Mesenchymal stem cell (in vitro differentiated cells and primary cell): ENCODE measurements around the gene PLXNB2.
A peak's percentile ranks its signal among the peaks of the same experiment; 100 is the strongest.

Source experiments
- DNase-seq: peaks from one replicate; pipeline ENCODE4 v3.0.0-alpha.2; 2013
- H2AFZ ChIP-seq: one replicate; pipeline ENCODE4 v1.6.1; 2013; ENCODE audit warnings: low read depth, mild to moderate bottlenecking, control low read depth, inconsistent platforms, low read length, moderate library complexity
- H2AK5ac ChIP-seq: 2 replicates; pipeline ENCODE4 v1.6.1; 2013; ENCODE audit warnings: low read length, moderate library complexity, mild to moderate bottlenecking, inconsistent platforms; ENCODE audit not compliant: severe bottlenecking
- H2BK120ac ChIP-seq: one replicate; pipeline ENCODE4 v1.6.1; 2013; ENCODE audit warnings: low read depth, mild to moderate bottlenecking, inconsistent platforms, low read length, moderate library complexity
- H2BK12ac ChIP-seq, 2 experiments: one replicate each; pipeline ENCODE4 v1.6.1; 2013; ENCODE audit warnings: inconsistent platforms in 2 of 2, low read length in 2 of 2, mild to moderate bottlenecking in 2 of 2, moderate library complexity in 2 of 2, control low read depth in 1 of 2
- H2BK15ac ChIP-seq: one replicate; pipeline ENCODE4 v1.6.1; 2013; ENCODE audit warnings: mild to moderate bottlenecking, low read depth, inconsistent platforms; ENCODE audit not compliant: poor library complexity, severe bottlenecking
- H2BK5ac ChIP-seq: 2 replicates; pipeline ENCODE4 v1.6.1; 2013; ENCODE audit warnings: low read depth, mild to moderate bottlenecking, low read length, control low read depth, inconsistent platforms; ENCODE audit not compliant: poor library complexity, severe bottlenecking
- H3K14ac ChIP-seq, 2 experiments: one replicate each; pipeline ENCODE4 v1.6.1; 2013; ENCODE audit warnings: inconsistent platforms in 2 of 2, low read length in 2 of 2, control low read depth in 1 of 2, mild to moderate bottlenecking in 1 of 2, moderate library complexity in 1 of 2
- H3K18ac ChIP-seq, 2 experiments: one replicate each; pipeline ENCODE4 v1.6.1; 2013; ENCODE audit warnings: inconsistent platforms in 2 of 2, low read length in 2 of 2, control low read depth in 1 of 2, low read depth in 1 of 2, mild to moderate bottlenecking in 1 of 2
- H3K23ac ChIP-seq, 2 experiments: one replicate each; pipeline ENCODE4 v1.6.1; 2013; ENCODE audit warnings: inconsistent platforms in 2 of 2, low read length in 2 of 2, mild to moderate bottlenecking in 2 of 2, moderate library complexity in 2 of 2, control low read depth in 1 of 2
- H3K27ac ChIP-seq: 2 replicates; pipeline ENCODE4 v1.5.1; 2013; ENCODE audit warnings: mild to moderate bottlenecking, moderate library complexity, low read length, control low read depth, inconsistent platforms; ENCODE audit not compliant: poor library complexity, severe bottlenecking
- H3K27me3 ChIP-seq, 2 experiments: 2 replicates each; pipeline versions ENCODE4 v1.6.1 to v1.7.0; 2013; ENCODE audit warnings: low read length in 2 of 2, mild to moderate bottlenecking in 2 of 2, moderate library complexity in 2 of 2, control low read depth in 1 of 2, inconsistent platforms in 1 of 2; ENCODE audit not compliant: control insufficient read depth in 1 of 2, insufficient read depth in 1 of 2
- H3K36me3 ChIP-seq, 2 experiments: 2 replicates each; pipeline versions ENCODE4 v1.6.1 to v1.7.0; 2013; ENCODE audit warnings: low read length in 2 of 2, control low read depth in 1 of 2, inconsistent platforms in 1 of 2, low read depth in 1 of 2, mild to moderate bottlenecking in 1 of 2; ENCODE audit not compliant: insufficient read depth in 2 of 2, control insufficient read depth in 1 of 2
- H3K4ac ChIP-seq, 2 experiments: one replicate each; pipeline ENCODE4 v1.6.1; 2013; ENCODE audit warnings: inconsistent platforms in 2 of 2, low read length in 2 of 2, mild to moderate bottlenecking in 2 of 2, moderate library complexity in 2 of 2, control low read depth in 1 of 2, low read depth in 1 of 2
- H3K4me1 ChIP-seq: 2 replicates; pipeline ENCODE4 v1.6.1; 2013; ENCODE audit warnings: low read depth, low read length, control low read depth; ENCODE audit not compliant: control insufficient read depth, insufficient read depth
- H3K4me2 ChIP-seq: 2 replicates; pipeline ENCODE4 v1.6.1; 2013; ENCODE audit warnings: low read length, mild to moderate bottlenecking, inconsistent platforms; ENCODE audit not compliant: poor library complexity, severe bottlenecking
- H3K4me3 ChIP-seq, 2 experiments: 2 replicates each; pipeline versions ENCODE4 v1.5.1 to v1.7.0; 2013; ENCODE audit warnings: low read length in 2 of 2, mild to moderate bottlenecking in 2 of 2, control low read depth in 1 of 2, low read depth in 1 of 2; ENCODE audit not compliant: insufficient read depth in 1 of 2
- H3K79me1 ChIP-seq: replicated peaks from 2 replicates; pipeline ENCODE4 v1.6.1; 2013; ENCODE audit warnings: mild to moderate bottlenecking, control low read depth, low read length, inconsistent platforms; ENCODE audit not compliant: poor library complexity, severe bottlenecking
- H3K9ac ChIP-seq: 2 replicates; pipeline ENCODE4 v1.7.0; 2013; ENCODE audit warnings: mild to moderate bottlenecking, low read length, moderate library complexity
- H3K9me3 ChIP-seq: 2 replicates; pipeline ENCODE4 v1.7.0; 2013; ENCODE audit warnings: mild to moderate bottlenecking, low read length; ENCODE audit not compliant: control insufficient read depth
- H4K8ac ChIP-seq: one replicate; pipeline ENCODE4 v1.6.1; 2013; ENCODE audit warnings: inconsistent platforms, mild to moderate bottlenecking, low read length, moderate library complexity
- H4K91ac ChIP-seq: one replicate; pipeline ENCODE4 v1.6.1; 2013; ENCODE audit warnings: mild to moderate bottlenecking, low read length, inconsistent platforms
- WGBS: methylation state at CpG from one replicate; pipeline ENCODE4 v1.1.7; 2013; ENCODE audit warnings: mixed read lengths; 5-methylcytosine and 5-hydroxymethylcytosine counted together

Gene PLXNB2

GRCh38 chr22:50348058-50348457 lies 40.6 kb upstream of the PLXNB2 start:
- Histone ChIP-seq H2BK12ac (no peak overlapping the region), H3K9ac (no peak overlapping the region), H2BK120ac (no peak overlapping the region), H3K4me2 (no peak overlapping the region), H2AK5ac (no peak overlapping the region), H4K8ac (no peak overlapping the region), H2BK15ac (no peak overlapping the region), H2BK5ac (no peak overlapping the region), H3K27ac (no peak overlapping the region), H3K79me1 (peaks cover 4% of the 10 kb centered on the region), H3K4ac (no peak overlapping the region), H4K91ac (no peak overlapping the region), H3K23ac (no peak overlapping the region), H3K36me3 (peaks cover 18 to 24% of the 10 kb centered on the region in 2 experiments), H3K4me1 (peaks cover 9% of the 10 kb centered on the region), H3K27me3 (no peaks in the 10 kb centered on the region), H3K14ac (no peak overlapping the region), H3K18ac (no peak overlapping the region), H2AFZ (no peak overlapping the region), H3K4me3 (no peak overlapping the region), H3K9me3 (no peaks in the 10 kb centered on the region)
- 94% methylated on average over 2 of the region's 2 CpGs for WGBS
- DNase-seq: no peak

GRCh38 chr22:50347157-50347556 lies 39.7 kb upstream of the PLXNB2 start:
- peaks cover 9% of the 10 kb centered on the region for H3K4me1 ChIP-seq
- H3K79me1 ChIP-seq: peaks cover 4% of the 10 kb centered on the region
- H2BK15ac ChIP-seq: no peak overlapping the region
- no peak overlapping the region for H3K23ac ChIP-seq
- no peak overlapping the region for H3K9ac ChIP-seq
- no peak overlapping the region for H2BK12ac ChIP-seq
- peaks cover 11 to 19% of the 10 kb centered on the region in 2 experiments for H3K36me3 ChIP-seq
- H3K4ac ChIP-seq: no peak overlapping the region
- no peak overlapping the region for H3K4me2 ChIP-seq
- no peak overlapping the region for H2AK5ac ChIP-seq
- no peak overlapping the region for H4K8ac ChIP-seq
- no peak overlapping the region for H3K14ac ChIP-seq
- peak overlapping the region in 1 of 2 experiments; percentile 6 for H3K4me3 ChIP-seq
- no peaks in the 10 kb centered on the region for H3K27me3 ChIP-seq
- H3K27ac ChIP-seq: no peak overlapping the region
- no peak overlapping the region for H2BK5ac ChIP-seq
- H2BK120ac ChIP-seq: no peak overlapping the region
- 94% methylated on average over 8 of the region's 8 CpGs for WGBS
- no peaks in the 10 kb centered on the region for H3K9me3 ChIP-seq
- H2AFZ ChIP-seq: no peak overlapping the region
- no peak for DNase-seq
- no peak overlapping the region for H4K91ac ChIP-seq
- no peak overlapping the region for H3K18ac ChIP-seq

GRCh38 chr22:50346470-50346869 lies 39.0 kb upstream of the PLXNB2 start:
- Histone ChIP-seq H3K4me2 (no peak overlapping the region), H3K4me1 (peaks cover 12% of the 10 kb centered on the region), H3K27ac (no peak overlapping the region), H3K4ac (no peak overlapping the region), H3K4me3 (peak overlapping the region in 1 of 2 experiments; percentile 6), H3K18ac (no peak overlapping the region), H3K36me3 (peaks cover 11 to 18% of the 10 kb centered on the region in 2 experiments), H3K9ac (no peak overlapping the region), H2AFZ (no peak overlapping the region), H3K79me1 (peaks cover 4% of the 10 kb centered on the region), H2BK12ac (no peak overlapping the region), H4K8ac (no peak overlapping the region), H3K9me3 (no peaks in the 10 kb centered on the region), H4K91ac (peak overlapping the region; percentile 22), H3K14ac (no peak overlapping the region), H2BK5ac (no peak overlapping the region), H3K23ac (peak overlapping the region in 1 of 2 experiments; percentile 48), H2BK120ac (no peak overlapping the region), H2BK15ac (no peak overlapping the region), H2AK5ac (no peak overlapping the region), H3K27me3 (no peaks in the 10 kb centered on the region)
- 93% methylated on average over 8 of the region's 8 CpGs for WGBS
- DNase-seq: no peak

GRCh38 chr22:50343541-50343935 lies 36.1 kb upstream of the PLXNB2 start:
- Histone ChIP-seq H3K4ac (peak overlapping the region; percentile 67 to 95), H3K79me1 (peaks cover 3% of the 10 kb centered on the region), H2BK5ac (no peak overlapping the region), H2BK120ac (peak overlapping the region; percentile 80), H3K23ac (peak overlapping the region in 1 of 2 experiments; percentile 10), H2AK5ac (no peak overlapping the region), H3K27ac (no peak overlapping the region), H3K4me1 (peaks cover 14% of the 10 kb centered on the region), H3K14ac (no peak overlapping the region), H3K4me2 (peak overlapping the region; percentile 55), H3K36me3 (peaks cover 9 to 14% of the 10 kb centered on the region in 2 experiments), H2BK15ac (peak overlapping the region; percentile 92), H3K18ac (peak overlapping the region; percentile 61 to 73), H2AFZ (no peak overlapping the region), H3K4me3 (peak overlapping the region; percentile 77 to 85), H2BK12ac (no peak overlapping the region), H3K27me3 (no peaks in the 10 kb centered on the region), H3K9ac (peak overlapping the region; percentile 90), H4K8ac (peak overlapping the region; percentile 64), H4K91ac (no peak overlapping the region), H3K9me3 (no peaks in the 10 kb centered on the region)
- no peak for DNase-seq
- WGBS: 0% methylated on average over 6 of the region's 9 CpGs
